H1 (cell line): Measurements from ENCODE around the gene CTTNBP2. TPM values are rescaled to one million over a fixed set of nuclear protein-coding genes. Genes with fewer than 3 reads are reported as not detected.

Experiments used
- CTCF ChIA-PET: fragments of 300-600 bp; sonication (Branson Sonifier 250); formaldehyde crosslinking; loops from one replicate; lab custom pipeline; 2021; ENCODE audit not compliant: partially characterized antibody; lab: Charles Lee
- POLR2A ChIA-PET: fragments of 300-600 bp; sonication (Branson Sonifier 250); formaldehyde crosslinking; loops from one replicate; lab custom pipeline; 2021; ENCODE audit warnings: inconsistent platforms; ENCODE audit not compliant: partially characterized antibody; lab: Charles Lee
- DNase-seq, 2 experiments: peaks; one replicate each; pipeline versions ENCODE4 v3.0.0 to v3.0.0-alpha.2; 2010 to 2022; ENCODE audit warnings: low spot score in 2 of 2, low read depth in 1 of 2, mixed read lengths in 1 of 2
- FAIRE-seq: peaks from 2 replicates; lab custom pipeline; 2011; peaks lifted over from hg19 to GRCh38; lab: Jason Lieb, UNC
- H2AFZ ChIP-seq: 2 replicates; pipeline ENCODE4 v1.8.1; 2012; ENCODE audit warnings: low read length, inconsistent platforms
- H2AK5ac ChIP-seq: 2 replicates; pipeline ENCODE4 v1.6.1; 2013; ENCODE audit warnings: low read depth, low read length
- H2BK120ac ChIP-seq: replicated peaks from 2 replicates; pipeline ENCODE3; 2013; ENCODE audit warnings: low read depth, low read length, inconsistent platforms
- H2BK12ac ChIP-seq: 2 replicates; pipeline ENCODE4 v1.6.1; 2013; ENCODE audit warnings: low read depth, low read length
- H2BK15ac ChIP-seq: 2 replicates; pipeline ENCODE4 v1.6.1; 2013; ENCODE audit warnings: low read length
- H2BK20ac ChIP-seq: 2 replicates; pipeline ENCODE4 v1.6.1; 2013; ENCODE audit warnings: low read length
- H2BK5ac ChIP-seq: 2 replicates; pipeline ENCODE4 v1.6.1; 2013; ENCODE audit warnings: low read depth, low read length
- H3K14ac ChIP-seq: 2 replicates; pipeline ENCODE4 v1.6.1; 2013; ENCODE audit warnings: inconsistent platforms; ENCODE audit not compliant: insufficient read length
- H3K18ac ChIP-seq: 2 replicates; pipeline ENCODE4 v1.6.1; 2013; ENCODE audit warnings: low read length; ENCODE audit errors: extremely low read depth
- H3K23ac ChIP-seq: 2 replicates; pipeline ENCODE4 v1.6.1; 2013; ENCODE audit warnings: inconsistent platforms; ENCODE audit not compliant: insufficient read length
- H3K23me2 ChIP-seq: 2 replicates; pipeline ENCODE4 v1.6.1; 2013; ENCODE audit warnings: low read depth, low read length
- H3K27ac ChIP-seq: 2 replicates; pipeline ENCODE4 v1.6.1; 2011; ENCODE audit warnings: low read depth, low read length, inconsistent platforms
- H3K27me3 ChIP-seq, 4 experiments: replicated peaks in 1 of 4; 1 replicate in 1 of 4; 2 replicates in 3 of 4; pipeline versions ENCODE4 v1.6.1 to v1.8.1; 2011 to 2013; ENCODE audit warnings: low read length in 3 of 4, mild to moderate bottlenecking in 3 of 4, inconsistent platforms in 2 of 4, mixed read lengths in 2 of 4, moderate library complexity in 1 of 4; ENCODE audit not compliant: control insufficient read depth in 3 of 4, insufficient read depth in 3 of 4; ENCODE audit errors: extremely low read depth in 1 of 4
- H3K36me3 ChIP-seq, 4 experiments: 2 replicates each; pipeline versions ENCODE4 v1.6.1 to v1.8.1; 2011 to 2013; ENCODE audit warnings: mild to moderate bottlenecking in 4 of 4, low read length in 3 of 4, moderate library complexity in 2 of 4, control low read depth in 1 of 4, inconsistent platforms in 1 of 4; ENCODE audit not compliant: insufficient read depth in 4 of 4, control insufficient read depth in 2 of 4
- H3K4ac ChIP-seq: replicated peaks from 2 replicates; pipeline ENCODE3; 2013; ENCODE audit warnings: low read length, low read depth, mixed read lengths, inconsistent platforms; ENCODE audit not compliant: insufficient read length
- H3K4me1 ChIP-seq, 4 experiments: replicated peaks in 1 of 4; 1 replicate in 1 of 4; 2 replicates in 3 of 4; pipeline versions ENCODE4 v1.6.1 to v1.8.1; 2011 to 2013; ENCODE audit warnings: low read length in 3 of 4, inconsistent platforms in 2 of 4, mixed read lengths in 1 of 4; ENCODE audit not compliant: insufficient read depth in 4 of 4, control insufficient read depth in 3 of 4
- H3K4me2 ChIP-seq, 2 experiments: 2 replicates each; pipeline versions ENCODE4 v1.6.1 to v1.8.1; 2011 to 2013; ENCODE audit warnings: low read depth in 2 of 2, low read length in 2 of 2, control low read depth in 1 of 2, inconsistent platforms in 1 of 2, mild to moderate bottlenecking in 1 of 2; ENCODE audit not compliant: insufficient read depth in 1 of 2
- H3K4me3 ChIP-seq, 4 experiments: fragments of 200-600, 300-600 bp in 1 of 4; sonication (generic), shearing (Covaris generic), sonication (Bioruptor Twin) in 1 of 4; 2 replicates each; pipeline versions ENCODE4 v1.5.1 to v1.8.1; 2011 to 2016; ENCODE audit warnings: low read length in 4 of 4, low read depth in 3 of 4, control low read depth in 2 of 4, inconsistent platforms in 2 of 4, mild to moderate bottlenecking in 2 of 4, mixed read lengths in 1 of 4, moderate library complexity in 1 of 4; ENCODE audit not compliant: insufficient read depth in 2 of 4; ENCODE audit errors: extremely low read depth in 1 of 4
- H3K56ac ChIP-seq: replicated peaks from 2 replicates; pipeline ENCODE3; 2013; ENCODE audit warnings: low read depth, mild to moderate bottlenecking, mixed read lengths, low read length, inconsistent platforms; ENCODE audit not compliant: insufficient read length
- H3K79me1 ChIP-seq: 2 replicates; pipeline ENCODE4 v1.6.1; 2013; ENCODE audit warnings: low read depth, low read length, control low read depth
- H3K79me2 ChIP-seq, 2 experiments: 2 replicates each; pipeline versions ENCODE4 v1.6.1 to v1.8.1; 2012 to 2013; ENCODE audit warnings: low read length in 2 of 2, mild to moderate bottlenecking in 2 of 2, inconsistent platforms in 1 of 2; ENCODE audit not compliant: insufficient read depth in 2 of 2, control insufficient read depth in 1 of 2
- H3K9ac ChIP-seq, 4 experiments: replicated peaks in 1 of 4; 1 replicate in 1 of 4; 2 replicates in 3 of 4; pipeline versions ENCODE4 v1.6.1 to v1.8.1; 2011 to 2013; ENCODE audit warnings: low read depth in 3 of 4, low read length in 3 of 4, control low read depth in 2 of 4, mild to moderate bottlenecking in 2 of 4, moderate library complexity in 2 of 4, inconsistent platforms in 1 of 4; ENCODE audit errors: extremely low read depth in 1 of 4
- H3K9me3 ChIP-seq, 2 experiments: 2 replicates each; pipeline versions ENCODE4 v1.6.1 to v1.8.1; 2012 to 2013; ENCODE audit warnings: mild to moderate bottlenecking in 2 of 2, moderate library complexity in 2 of 2, control low read depth in 1 of 2, inconsistent platforms in 1 of 2, low read depth in 1 of 2, low read length in 1 of 2, mixed read lengths in 1 of 2; ENCODE audit not compliant: insufficient read depth in 2 of 2
- H4K20me1 ChIP-seq, 2 experiments: replicated peaks in 1 of 2; 2 replicates each; pipeline versions ENCODE3 to v1.8.1; 2011 to 2013; ENCODE audit warnings: inconsistent platforms in 2 of 2, low read length in 2 of 2, mild to moderate bottlenecking in 1 of 2; ENCODE audit not compliant: insufficient read depth in 2 of 2, control insufficient read depth in 1 of 2
- H4K5ac ChIP-seq: 2 replicates; pipeline ENCODE4 v1.6.1; 2013; ENCODE audit warnings: low read length, low read depth, mixed read lengths, inconsistent platforms; ENCODE audit not compliant: insufficient read length
- H4K8ac ChIP-seq: 2 replicates; pipeline ENCODE4 v1.8.0; 2013; ENCODE audit warnings: mild to moderate bottlenecking, moderate library complexity, low read length, inconsistent platforms; ENCODE audit not compliant: insufficient read depth; ENCODE audit errors: extremely low read depth
- H4K91ac ChIP-seq: replicated peaks from 2 replicates; pipeline ENCODE3; 2013; ENCODE audit warnings: low read length, mixed read lengths, inconsistent platforms; ENCODE audit not compliant: insufficient read length
- HDAC2 ChIP-seq, 2 experiments: fragments of 300-600 bp in 1 of 2; sonication (generic) in 1 of 2; IDR thresholded peaks; 2 replicates each; pipeline ENCODE4 v1.6.1; 2011 to 2012; ENCODE audit warnings: low read depth in 2 of 2, low read length in 2 of 2, mild to moderate bottlenecking in 2 of 2, moderate library complexity in 2 of 2, borderline replicate concordance in 1 of 2, inconsistent platforms in 1 of 2
- JUND ChIP-seq: IDR thresholded peaks from 2 replicates; pipeline ENCODE4 v1.6.1; 2011; ENCODE audit warnings: mild to moderate bottlenecking, improper control_type of control experiment, low read length
- KDM1A ChIP-seq: fragments of 200-600, 300-600 bp; sonication (generic); IDR thresholded peaks from 2 replicates; pipeline ENCODE4 v1.7.1; 2016; ENCODE audit warnings: mild to moderate bottlenecking, low read length, borderline replicate concordance
- RNF2 ChIP-seq: fragments of 200-900, 300-1000 bp; sonication (generic); IDR thresholded peaks from 2 replicates; pipeline ENCODE4 v1.7.1; 2016; ENCODE audit warnings: borderline replicate concordance, low read depth, mild to moderate bottlenecking, antibody characterized with exemption, low read length; ENCODE audit not compliant: poor library complexity, severe bottlenecking; ENCODE audit errors: missing control alignments
- USF2 ChIP-seq: IDR thresholded peaks from 2 replicates; pipeline ENCODE4 v1.6.1; 2011; ENCODE audit warnings: low read length, improper control_type of control experiment
- ZNF274 ChIP-seq: IDR thresholded peaks from 2 replicates; pipeline ENCODE4 v1.7.0; 2012; ENCODE audit warnings: low read length, borderline replicate concordance; ENCODE audit errors: extremely low read depth
- WGBS, 2 experiments: shearing (Covaris generic) in 1 of 2; methylation state at CpG; one replicate each; pipeline versions ENCODE4 v1.1.6 to v1.1.7; 2013 to 2015; ENCODE audit warnings: low lambda C conversion rate in 2 of 2, mixed read lengths in 2 of 2, inconsistent platforms in 1 of 2, low coverage in 1 of 2, missing lambda C conversion rate in 1 of 2; ENCODE audit not compliant: insufficient replicate concordance in 2 of 2, insufficient coverage in 1 of 2, insufficient read length in 1 of 2; ENCODE audit errors: extremely low coverage in 1 of 2, missing lambda C conversion rate in 1 of 2; 5-methylcytosine and 5-hydroxymethylcytosine counted together
- polyA plus RNA-seq, 7 experiments: library from polyadenylated mRNA; depleted of rRNA in 3 of 7; stranded (reverse) in 5 of 7; unstranded in 2 of 7; fragments of >200 nt in 5 of 7; fragments of 200-250 nt in 2 of 7; gene quantifications; 1 replicate in 5 of 7; 2 replicates in 1 of 7; 4 replicates in 1 of 7; pipeline versions ENCODE4 v1.2.1 to v1.2.3, GENCODE V29; 2011 to 2013; ENCODE audit warnings: missing spikeins in 2 of 7, mixed read lengths in 2 of 7
- total RNA-seq: library from RNA; stranded (reverse); fragmentation: NEBNext Ultra II Directional; extraction: Animal tissue kit (Norgen Biotek cat#: 25700); gene quantifications from 2 replicates; pipeline ENCODE4 v1.2.1, GENCODE V29; 2021

CTTNBP2 gene
- total and polyA plus RNA-seq, 2 of the 8 experiments (the other 6 are each of a cell fraction or from before 2014, with no cell fraction given): 15.3 to 35.1 TPM

GRCh38 chr7:117863618-117864017 is 9.6 kb downstream of the CTTNBP2 start:
- H4K20me1 ChIP-seq: peaks cover 1 to 2% of the 10 kb centered on the region in 2 experiments
- no peaks in the 10 kb centered on the region; the same call in 1 of the 2 replicates for H3K23me2 ChIP-seq
- POLR2A ChIA-PET: interaction anchor here (1.6 kb wide), 1 partner anchor 11 kb away, joined by 4 read pairs; no protein-coding TSS in a partner anchor
- H3K56ac ChIP-seq: no peak overlapping the region
- H3K27ac ChIP-seq: no peak overlapping the region
- no peak overlapping the region for H3K18ac ChIP-seq
- no peak overlapping the region for H2BK120ac ChIP-seq
- no peak overlapping the region for H3K23ac ChIP-seq
- no peak overlapping the region for H2BK20ac ChIP-seq
- no peak overlapping the region for H4K91ac ChIP-seq
- TF ChIP-seq JUND (no peak), ZNF274 (no peak), KDM1A (peak; percentile 60; the same call in 1 of the 2 replicates), HDAC2 (IDR thresholded peaks at IDR 0.05; ENCODE audit: borderline replicate concordance in 1 of 2, low read depth in 2 of 2, low read length in 2 of 2) (no peak), USF2 (no peak), RNF2 (no peak)
- H3K14ac ChIP-seq: no peak overlapping the region
- H2BK5ac ChIP-seq: no peak overlapping the region
- H3K4me2 ChIP-seq: no peak overlapping the region
- no peak overlapping the region for H4K8ac ChIP-seq
- H3K4me1 ChIP-seq: peaks cover 2 to 7% (median 2%) of the 10 kb centered on the region in 4 experiments; a peak in 4 of 7 replicates
- WGBS, 2 experiments: 80% methylated on average over 2 of the region's 2 CpGs; no CpG with 5 or more reads in 1 of the 2 experiments
- H3K4me3 ChIP-seq: no peak overlapping the region
- peaks cover 4% of the 10 kb centered on the region; the same call in 1 of the 2 replicates for H3K79me1 ChIP-seq
- no peak overlapping the region for H3K9ac ChIP-seq
- CTCF ChIA-PET: interaction anchor here (0.7 to 1.2 kb wide), 2 partner anchors 10 to 66 kb away, joined by 3 read pairs; partner anchors contain the start of gene CTTNBP2
- no peaks in the 10 kb centered on the region for H3K9me3 ChIP-seq
- no peak for DNase-seq
- no peak overlapping the region for H3K4ac ChIP-seq
- H3K27me3 ChIP-seq: no peaks in the 10 kb centered on the region
- H4K5ac ChIP-seq: no peak overlapping the region
- H3K79me2 ChIP-seq: peaks cover 0 to 61% of the 10 kb centered on the region in 2 experiments; a peak in 3 of 4 replicates
- no peak overlapping the region for H2AFZ ChIP-seq
- no peak overlapping the region for H2AK5ac ChIP-seq
- FAIRE-seq: no peak
- H2BK15ac ChIP-seq: no peak overlapping the region
- H3K36me3 ChIP-seq: peaks cover 0 to 29% (median 2%) of the 10 kb centered on the region in 4 experiments; a peak in 6 of 8 replicates
- no peak overlapping the region for H2BK12ac ChIP-seq
